ENCODE measurements around the gene CGNL1. TPM values are rescaled to one million over a fixed set of nuclear protein-coding genes. Genes with fewer than 3 reads are reported as not detected.
A peak's percentile ranks its signal among the peaks of the same experiment; 100 is the strongest.

Gene CGNL1
- total RNA-seq, 4 donors from 2014 or later = 40.7 to 74.4 (median 56.0) TPM

DNA sequence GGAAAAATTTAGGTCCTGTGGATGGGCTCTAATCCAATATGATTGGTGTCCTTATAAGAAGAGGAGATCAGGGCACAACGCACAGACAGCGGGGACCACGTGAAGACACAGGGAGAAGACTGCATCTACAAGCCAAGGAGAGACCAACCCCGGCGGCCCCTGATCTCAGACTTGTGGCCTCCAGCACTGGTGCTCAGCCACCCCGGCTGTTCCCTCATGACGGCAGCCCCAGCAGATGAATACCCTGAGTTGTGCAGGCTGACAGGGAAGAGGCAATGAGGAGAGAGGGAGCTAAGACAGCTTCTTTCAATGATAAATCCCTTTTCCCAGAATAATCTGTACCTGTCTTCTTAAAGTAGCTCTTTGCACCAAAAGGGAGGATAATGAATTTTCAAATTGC lies 33.3 kb upstream of the CGNL1 start:
- H3K4me3 ChIP-seq (replicated peaks in 1 of 3) = no peak overlapping the region
- TF ChIP-seq, protein P1, sequence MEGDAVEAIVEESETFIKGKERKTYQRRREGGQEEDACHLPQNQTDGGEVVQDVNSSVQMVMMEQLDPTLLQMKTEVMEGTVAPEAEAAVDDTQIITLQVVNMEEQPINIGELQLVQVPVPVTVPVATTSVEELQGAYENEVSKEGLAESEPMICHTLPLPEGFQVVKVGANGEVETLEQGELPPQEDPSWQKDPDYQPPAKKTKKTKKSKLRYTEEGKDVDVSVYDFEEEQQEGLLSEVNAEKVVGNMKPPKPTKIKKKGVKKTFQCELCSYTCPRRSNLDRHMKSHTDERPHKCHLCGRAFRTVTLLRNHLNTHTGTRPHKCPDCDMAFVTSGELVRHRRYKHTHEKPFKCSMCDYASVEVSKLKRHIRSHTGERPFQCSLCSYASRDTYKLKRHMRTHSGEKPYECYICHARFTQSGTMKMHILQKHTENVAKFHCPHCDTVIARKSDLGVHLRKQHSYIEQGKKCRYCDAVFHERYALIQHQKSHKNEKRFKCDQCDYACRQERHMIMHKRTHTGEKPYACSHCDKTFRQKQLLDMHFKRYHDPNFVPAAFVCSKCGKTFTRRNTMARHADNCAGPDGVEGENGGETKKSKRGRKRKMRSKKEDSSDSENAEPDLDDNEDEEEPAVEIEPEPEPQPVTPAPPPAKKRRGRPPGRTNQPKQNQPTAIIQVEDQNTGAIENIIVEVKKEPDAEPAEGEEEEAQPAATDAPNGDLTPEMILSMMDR (IDR thresholded peaks at IDR 0.05) = no peak
- no peak for TF ChIP-seq POLR2A (IDR thresholded peaks at IDR 0.05)
- no peaks in the 10 kb centered on the region for H3K9me3 ChIP-seq
- peaks cover 0 to 10% of the 10 kb centered on the region in 2 donors for H3K4me1 ChIP-seq
- no peak for DNase-seq
- no peaks in the 10 kb centered on the region for H3K27me3 ChIP-seq
- 88 to 94% methylated on average over 7 of the region's 7 CpGs for WGBS, 2 donors
- H3K36me3 ChIP-seq = no peaks in the 10 kb centered on the region
- intact Hi-C loops (cut with DNase I) = loop anchor here (5.0 kb wide), 1 partner anchor 184 kb away; no protein-coding TSS in a partner anchor
- no peak overlapping the region for H3K27ac ChIP-seq

DNA sequence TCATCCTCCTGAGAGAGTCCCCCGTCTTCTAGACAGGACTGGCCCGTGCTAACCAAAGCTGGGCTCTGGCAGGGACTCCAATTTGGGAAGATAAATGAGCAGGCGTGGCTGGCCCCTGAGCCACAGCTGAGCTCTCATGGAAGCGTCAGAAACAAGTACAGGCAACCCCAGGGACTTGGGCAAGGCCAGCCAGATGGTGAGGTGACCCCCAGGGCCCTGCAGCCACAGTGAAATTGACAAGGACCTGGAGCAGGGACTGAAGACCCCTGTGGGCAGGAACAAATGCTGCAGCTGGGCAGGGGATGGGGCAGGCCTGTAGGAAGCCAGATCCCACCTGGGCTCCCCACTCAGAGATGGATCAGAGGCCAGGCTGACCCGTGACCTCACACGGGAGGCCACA lies 32.8 kb upstream of the CGNL1 start:
- no peak for DNase-seq
- H3K4me1 ChIP-seq = peaks cover 0 to 6% of the 10 kb centered on the region in 2 donors
- WGBS, 2 donors = 77 to 86% methylated on average over 6 of the region's 6 CpGs
- no peaks in the 10 kb centered on the region for H3K27me3 ChIP-seq
- H3K9me3 ChIP-seq = no peaks in the 10 kb centered on the region
- H3K36me3 ChIP-seq = no peaks in the 10 kb centered on the region
- TF ChIP-seq, protein P1 (IDR thresholded peaks at IDR 0.05) = no peak
- TF ChIP-seq POLR2A (IDR thresholded peaks at IDR 0.05) = no peak
- H3K4me3 ChIP-seq (replicated peaks in 1 of 3) = no peak overlapping the region
- intact Hi-C loops (cut with DNase I) = loop anchor here (5.0 kb wide), 1 partner anchor 184 kb away; no protein-coding TSS in a partner anchor
- no peak overlapping the region for H3K27ac ChIP-seq

DNA sequence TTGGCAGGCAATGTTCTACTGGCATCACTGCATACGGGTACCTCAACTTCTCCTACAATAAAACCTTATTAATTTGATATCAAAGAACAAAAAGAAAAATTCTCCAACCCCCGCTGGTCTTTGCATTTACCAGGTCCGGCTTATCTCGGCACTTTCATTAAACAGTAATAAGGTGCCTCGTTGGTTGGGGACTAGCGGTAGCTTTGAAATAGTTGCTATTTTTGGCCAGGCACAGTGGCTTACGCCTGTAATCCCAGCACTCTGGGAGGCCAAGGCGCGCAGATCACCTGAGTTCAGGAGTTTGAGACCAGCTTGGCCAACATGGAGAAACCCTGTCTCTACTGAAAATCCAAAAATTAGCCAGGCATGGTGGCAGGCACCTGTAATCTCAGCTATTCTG lies 32.0 kb upstream of the CGNL1 start:
- Histone ChIP-seq H3K4me3 (replicated peaks in 1 of 3) (no peak overlapping the region), H3K27ac (no peak overlapping the region), H3K4me1 (peaks cover 0 to 5% of the 10 kb centered on the region in 2 donors), H3K9me3 (no peaks in the 10 kb centered on the region), H3K36me3 (no peaks in the 10 kb centered on the region), H3K27me3 (no peaks in the 10 kb centered on the region)
- TF ChIP-seq, protein P1 (IDR thresholded peaks at IDR 0.05) = no peak
- no peak for TF ChIP-seq POLR2A (IDR thresholded peaks at IDR 0.05)
- whole genome bisulfite sequencing, 2 donors = 96 to 97% methylated on average over 9 of the region's 9 CpGs
- DNase-seq = no peak
- intact Hi-C loops (cut with DNase I) = loop anchor here (5.0 kb wide), 1 partner anchor 183 kb away; no protein-coding TSS in a partner anchor

DNA sequence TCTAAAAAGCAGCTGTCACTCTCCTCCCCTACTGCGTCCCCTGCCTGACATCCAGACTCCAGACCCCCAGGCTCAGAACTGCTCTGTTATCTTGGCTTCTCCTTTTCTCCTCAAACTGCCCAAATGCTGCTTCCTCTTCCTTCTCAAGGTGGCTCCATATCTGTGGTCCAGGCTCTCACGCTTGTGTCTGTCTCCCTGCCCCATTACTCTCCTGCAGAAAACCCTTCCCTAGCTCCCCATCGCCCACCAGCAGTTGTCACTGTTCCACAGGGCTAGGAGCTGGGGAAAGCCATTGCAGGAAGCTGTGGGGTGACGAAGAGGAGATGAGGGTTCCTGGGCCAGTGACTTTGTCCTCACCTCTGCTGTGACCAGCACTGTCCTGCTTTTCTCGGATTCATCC lies 30.7 kb upstream of the CGNL1 start:
- Histone ChIP-seq H3K27me3 (no peaks in the 10 kb centered on the region), H3K4me1 (peaks cover 0 to 5% of the 10 kb centered on the region in 2 donors), H3K4me3 (replicated peaks in 1 of 3) (no peak overlapping the region), H3K9me3 (no peaks in the 10 kb centered on the region), H3K27ac (no peak overlapping the region), H3K36me3 (no peaks in the 10 kb centered on the region)
- no peak for DNase-seq
- no peak for TF ChIP-seq POLR2A (IDR thresholded peaks at IDR 0.05)
- TF ChIP-seq, protein P1 (IDR thresholded peaks at IDR 0.05) = peak in 1 of 6 experiments; percentile 29
- whole genome bisulfite sequencing, 2 donors = 89 to 92% methylated on average over 5 of the region's 5 CpGs
- intact Hi-C loops (cut with DNase I) = no loop called here

GRCh38 chr15:57348081-57348480 lies 28.2 kb upstream of the CGNL1 start:
- no peak for DNase-seq
- H3K4me3 ChIP-seq (replicated peaks in 1 of 3) = no peak overlapping the region
- H3K36me3 ChIP-seq = no peaks in the 10 kb centered on the region
- peaks cover 8 to 9% of the 10 kb centered on the region in 2 donors for H3K4me1 ChIP-seq
- H3K27ac ChIP-seq = no peak overlapping the region
- TF ChIP-seq, protein P1 (IDR thresholded peaks at IDR 0.05) = no peak
- no peak for TF ChIP-seq POLR2A (IDR thresholded peaks at IDR 0.05)
- no peaks in the 10 kb centered on the region for H3K27me3 ChIP-seq
- 92 to 95% methylated on average over 1 of the region's 1 CpG for WGBS, 2 donors
- no peaks in the 10 kb centered on the region for H3K9me3 ChIP-seq
- intact Hi-C loops (cut with DNase I) = no loop called here
